Measurements from ENCODE around the gene IRGC. TPM values are rescaled to one million over a fixed set of nuclear protein-coding genes. Genes with fewer than 3 reads are reported as not detected.
"Not testable (repeated sequence)": the region's sequence is repeated elsewhere in the genome, so short reads cannot be mapped to it uniquely, and the experiment has no call there.

IRGC gene
- total and polyA plus RNA-seq, 11 donors: not detected

GRCh38 chr19:43681821-43682220, 34.1 kb upstream of the IRGC start:
- Histone ChIP-seq H3K4me3 (no peak overlapping the region), H3K36me3 (no peaks in the 10 kb centered on the region), H3K4me1 (no peaks in the 10 kb centered on the region), H3K27me3 (no peaks in the 10 kb centered on the region), H3K9me3 (no peaks in the 10 kb centered on the region), H3K27ac (no peak overlapping the region)
- intact Hi-C loops (cut with DNase I): no loop called here
- no peak for ATAC-seq
- TF ChIP-seq CTCF (IDR thresholded peaks at IDR 0.05) (no peak), POLR2A (IDR thresholded peaks at IDR 0.05) (no peak)
- WGBS, 4 donors: 83 to 87% (median 84%) methylated on average over 5 of the region's 5 CpGs
- DNase-seq: no peak

- H3K9me3 ChIP-seq; H3K36me3 ChIP-seq; H3K4me1 ChIP-seq; H3K4me3 ChIP-seq; intact Hi-C loops (cut with DNase I); ATAC-seq; H3K27ac ChIP-seq; DNase-seq; H3K27me3 ChIP-seq: not testable (repeated sequence)
- WGBS, 4 donors: 90 to 96% (median 93%) methylated on average over 5 of the region's 5 CpGs
Measured at GRCh38 chr19:43682269-43682668, 33.6 kb upstream of the IRGC start.

- H3K9me3 ChIP-seq: no peaks in the 10 kb centered on the region
Measured at GRCh38 chr19:43682824-43683661, 32.8 kb upstream of the IRGC start.

GRCh38 chr19:43683905-43684304, 32.0 kb upstream of the IRGC start:
- WGBS, 4 donors: 44 to 96% (median 84%) methylated on average over 2 of the region's 2 CpGs
- Histone ChIP-seq H3K27me3 (no peaks in the 10 kb centered on the region), H3K36me3 (no peaks in the 10 kb centered on the region), H3K4me1 (peaks cover 0 to 6% (median 0%) of the 10 kb centered on the region in 12 donors), H3K4me3 (no peak overlapping the region), H3K9me3 (no peaks in the 10 kb centered on the region), H3K27ac (no peak overlapping the region)
- no peak for TF ChIP-seq POLR2A (IDR thresholded peaks at IDR 0.05)
- intact Hi-C loops (cut with DNase I): no loop called here
- ATAC-seq: no peak
- DNase-seq: peak in 1 of 5 donors; percentile 16

More at GRCh38 chr19:43682824-43683661, 32.8 kb upstream of the IRGC start:
- H3K4me3 ChIP-seq: no peak overlapping the region
- peaks cover 0 to under 1% (median 0%) of the 10 kb centered on the region in 12 donors for H3K4me1 ChIP-seq
- TF ChIP-seq CTCF (IDR thresholded peaks at IDR 0.05) (no peak), POLR2A (IDR thresholded peaks at IDR 0.05) (no peak)
- no peaks in the 10 kb centered on the region for H3K27me3 ChIP-seq
- no peak overlapping the region for H3K27ac ChIP-seq
- ATAC-seq (no peak), DNase-seq (no peak)
- WGBS, 4 donors: 52 to 55% (median 54%) methylated on average over 11 of the region's 11 CpGs
- no peaks in the 10 kb centered on the region for H3K36me3 ChIP-seq
- intact Hi-C loops (cut with DNase I): no loop called here

- Histone ChIP-seq H3K36me3 (no peaks in the 10 kb centered on the region), H3K4me1 (peaks cover 0 to 6% (median 0%) of the 10 kb centered on the region in 12 donors), H3K27me3 (no peaks in the 10 kb centered on the region), H3K27ac (no peak overlapping the region), H3K4me3 (no peak overlapping the region), H3K9me3 (no peaks in the 10 kb centered on the region)
- 82 to 100% (median 87%) methylated on average over 1 of the region's 1 CpG for WGBS, 4 donors
- TF ChIP-seq CTCF (IDR thresholded peaks at IDR 0.05): no peak
- no peak for ATAC-seq
- DNase-seq: no peak
- intact Hi-C loops (cut with DNase I): no loop called here
Measured at GRCh38 chr19:43684326-43684725, 31.6 kb upstream of the IRGC start.

Measured in heart left ventricle (tissue), 16 donors.